HG02981 (cell line): Measurements from ENCODE around the gene USP14.

Experiments used
- ATAC-seq: cut with Tn5 transposase; IDR thresholded peaks from one replicate; pipeline ENCODE4 v1.9.1; 2021; ENCODE audit warnings: mild to moderate bottlenecking, moderate library complexity; ENCODE audit not compliant: unreplicated experiment

Gene USP14

DNA sequence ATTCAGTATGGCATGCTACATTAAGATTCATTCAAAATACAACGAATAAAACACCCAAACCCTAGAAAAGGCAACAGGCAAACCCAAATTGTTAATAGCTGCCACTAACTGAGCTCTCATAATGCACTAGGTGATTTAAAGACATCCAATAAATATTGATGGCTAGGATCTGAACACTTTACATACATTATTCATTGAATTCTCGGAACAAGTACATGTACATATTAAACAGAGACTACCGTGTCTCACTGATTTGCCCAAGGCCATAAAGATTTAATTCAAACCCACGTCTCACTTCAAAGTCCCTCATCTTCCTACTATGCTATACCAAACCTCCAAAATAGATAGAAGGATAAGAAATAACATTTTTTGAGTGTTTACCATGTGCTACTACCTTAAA lies 67.4 kb downstream of the USP14 start:
- ATAC-seq, result no peak

DNA sequence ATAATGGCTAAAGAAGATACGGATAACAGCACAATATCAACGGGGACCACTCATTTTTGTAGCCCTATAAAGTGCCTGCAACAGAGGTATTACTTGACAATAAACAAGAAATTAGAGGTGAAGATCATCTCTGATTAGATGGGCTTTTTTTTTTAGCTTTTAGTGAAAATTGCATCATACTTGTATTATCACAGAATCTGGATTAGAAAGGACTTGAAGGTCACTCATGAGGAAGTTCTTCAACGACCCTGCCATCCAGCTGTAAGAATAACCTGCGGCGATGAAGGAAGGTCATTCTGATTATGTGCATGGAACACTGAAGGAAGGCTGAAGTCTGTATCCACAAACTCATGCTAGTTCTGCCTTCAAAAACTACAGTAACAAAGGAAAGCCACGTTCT lies 69.0 kb downstream of the USP14 start:
- ATAC-seq, result no peak

- no peak for ATAC-seq
These were observed 69.5 kb downstream of the USP14 start for GRCh38 chr18:227902-228301.

- ATAC-seq, result no peak
These were observed 70.2 kb downstream of the USP14 start for GRCh38 chr18:228586-228985.

DNA sequence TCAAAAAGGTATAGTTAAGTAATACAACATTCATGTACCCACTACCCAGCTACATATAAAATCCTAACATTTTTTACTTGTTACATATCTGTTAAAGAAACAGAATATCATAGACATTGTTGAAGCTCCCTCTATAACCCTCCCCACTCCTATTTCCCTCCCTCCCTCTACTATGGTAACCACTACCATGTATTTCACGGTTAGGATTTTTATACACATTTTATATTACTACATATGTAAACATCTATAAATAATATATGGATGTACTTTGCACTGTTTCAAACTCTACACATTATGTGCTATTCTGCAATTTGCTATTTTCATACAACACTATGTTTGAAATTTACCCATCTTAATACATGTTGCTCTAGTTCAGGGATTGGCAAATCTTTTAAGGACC lies 73.2 kb downstream of the USP14 start:
- no peak for ATAC-seq

DNA sequence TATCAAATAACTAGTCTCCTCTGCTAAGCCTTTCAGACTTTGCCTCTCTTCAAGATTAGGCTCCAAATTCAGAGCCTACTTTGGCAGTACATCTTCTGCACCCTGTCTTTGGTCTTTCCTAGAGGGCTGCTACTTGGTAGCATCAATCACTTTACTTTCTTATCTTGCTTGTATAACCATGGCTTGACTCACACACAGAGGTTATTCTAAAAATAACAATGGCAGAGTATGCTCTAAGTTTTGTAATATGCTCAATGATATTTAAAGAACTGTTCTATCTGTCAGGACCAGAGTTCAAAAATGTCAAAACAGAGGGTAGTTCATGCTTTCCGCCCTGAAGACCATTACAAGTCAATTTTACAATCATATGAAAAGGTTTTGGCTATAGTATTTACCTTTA lies 81.8 kb downstream of the USP14 start:
- no peak for ATAC-seq

DNA sequence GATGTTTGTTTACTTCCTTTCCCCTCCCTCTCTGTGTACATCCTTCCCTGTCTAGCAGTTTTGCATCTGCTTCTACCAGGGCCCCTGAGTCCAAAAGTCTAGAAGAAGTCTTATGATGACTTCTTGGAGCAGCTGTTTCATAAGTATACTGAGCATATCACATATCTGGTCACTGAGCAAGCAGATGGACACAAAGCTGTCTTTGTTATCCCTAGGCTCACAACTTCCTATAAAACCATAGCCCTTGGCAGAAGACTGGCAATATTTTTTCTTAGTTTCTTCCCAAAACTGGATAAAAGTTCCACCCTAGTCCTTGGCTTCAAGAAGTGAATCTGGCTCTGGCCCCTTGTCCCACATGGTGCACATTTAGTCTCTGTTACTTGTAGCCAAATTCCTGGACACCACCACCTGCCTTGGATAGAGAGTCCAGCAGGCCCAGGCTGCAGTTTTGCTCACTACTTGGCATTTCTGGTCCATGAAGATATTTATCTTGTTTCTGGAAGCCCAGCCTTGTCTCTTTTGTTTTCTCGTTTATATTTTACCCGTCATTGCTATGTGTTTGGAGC lies 87.0 kb downstream of the USP14 start:
- ATAC-seq, result no peak

DNA sequence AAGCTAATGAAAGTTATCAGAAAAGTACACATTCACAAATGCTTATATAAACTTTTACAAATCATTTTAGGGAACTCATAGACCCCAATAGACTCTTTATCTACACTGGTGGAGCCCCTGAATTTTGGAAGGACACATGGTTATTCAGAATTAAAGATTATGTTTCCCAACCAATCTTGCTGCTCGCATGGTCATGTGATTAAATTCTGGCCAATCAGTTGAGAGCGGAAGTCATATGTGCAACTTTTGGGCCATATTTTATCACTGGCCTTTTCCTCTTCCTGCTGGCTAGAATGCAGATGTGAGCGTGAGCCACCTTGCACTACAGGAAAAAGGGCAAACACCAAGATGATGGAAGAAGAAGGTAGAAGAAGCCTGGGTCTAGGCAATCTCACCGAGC lies 89.7 kb downstream of the USP14 start:
- ATAC-seq, result no peak

GRCh38 chr18:250685-251084 lies 92.3 kb downstream of the USP14 start:
- ATAC-seq, result no peak

- ATAC-seq, result no peak
These were observed 93.2 kb downstream of the USP14 start for GRCh38 chr18:251572-251971.

DNA sequence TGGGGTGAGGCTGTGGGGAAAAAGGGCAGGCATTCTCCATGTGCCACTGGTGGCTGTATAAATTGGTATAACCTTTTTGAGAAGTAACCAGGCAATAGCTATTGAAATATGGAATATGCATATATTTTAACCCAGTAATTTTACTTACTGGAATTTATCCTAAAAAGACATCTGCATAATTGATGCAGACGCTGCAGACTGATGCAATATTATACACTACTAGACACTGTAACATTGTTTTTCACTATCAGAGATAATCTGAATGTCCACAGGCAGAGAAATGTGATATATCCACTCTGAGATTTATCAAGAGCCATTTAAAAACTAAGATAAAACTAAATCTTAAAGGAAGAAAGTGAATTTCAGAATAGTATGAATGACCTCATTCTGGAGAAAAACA lies 94.8 kb downstream of the USP14 start:
- ATAC-seq, result no peak

- ATAC-seq, result no peak
These were observed 96.8 kb downstream of the USP14 start for GRCh38 chr18:255171-255570.

DNA sequence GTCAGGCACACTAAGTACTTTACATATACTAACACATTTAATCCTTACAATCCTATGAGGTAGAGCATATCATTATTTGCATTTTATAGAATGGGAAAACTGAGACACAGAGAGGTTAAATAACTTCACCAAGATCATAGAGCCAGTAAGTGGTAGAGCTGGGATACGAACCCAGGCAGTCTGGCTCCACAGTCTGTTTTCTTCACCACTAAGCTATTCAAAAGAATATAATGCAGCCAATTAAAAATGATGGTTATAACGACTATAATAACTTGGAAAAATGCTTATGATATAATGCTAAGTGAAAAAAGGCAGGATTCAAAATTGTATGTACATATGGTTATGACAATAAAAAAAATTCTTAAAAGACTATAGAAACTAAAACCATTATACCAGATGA lies 102.2 kb downstream of the USP14 start:
- no peak for ATAC-seq

GRCh38 chr18:261398-262073 lies 103.2 kb downstream of the USP14 start:
- ATAC-seq, result no peak
